ENCODE data around the gene STAG1.

DNA sequence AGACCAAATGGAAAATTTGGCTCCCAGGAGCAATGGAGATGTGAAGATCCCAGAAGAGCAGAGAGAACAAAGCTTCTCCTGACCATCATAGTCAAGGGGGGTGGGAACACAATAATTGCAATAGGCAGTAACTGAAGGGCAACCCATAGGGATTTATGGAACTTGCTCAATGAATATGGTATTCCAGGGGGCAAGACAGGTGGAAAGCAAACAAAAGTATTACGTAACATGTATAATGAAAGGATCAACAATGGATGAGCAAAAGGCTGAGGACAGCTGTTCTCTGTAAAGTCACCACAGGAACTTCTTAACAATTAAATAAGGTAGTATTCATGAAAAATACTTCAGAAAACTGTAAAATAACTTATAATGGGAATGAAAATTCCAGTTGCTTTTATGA lies 275.9 kb downstream of the STAG1 start:
- TF ChIP-seq, protein P1, sequence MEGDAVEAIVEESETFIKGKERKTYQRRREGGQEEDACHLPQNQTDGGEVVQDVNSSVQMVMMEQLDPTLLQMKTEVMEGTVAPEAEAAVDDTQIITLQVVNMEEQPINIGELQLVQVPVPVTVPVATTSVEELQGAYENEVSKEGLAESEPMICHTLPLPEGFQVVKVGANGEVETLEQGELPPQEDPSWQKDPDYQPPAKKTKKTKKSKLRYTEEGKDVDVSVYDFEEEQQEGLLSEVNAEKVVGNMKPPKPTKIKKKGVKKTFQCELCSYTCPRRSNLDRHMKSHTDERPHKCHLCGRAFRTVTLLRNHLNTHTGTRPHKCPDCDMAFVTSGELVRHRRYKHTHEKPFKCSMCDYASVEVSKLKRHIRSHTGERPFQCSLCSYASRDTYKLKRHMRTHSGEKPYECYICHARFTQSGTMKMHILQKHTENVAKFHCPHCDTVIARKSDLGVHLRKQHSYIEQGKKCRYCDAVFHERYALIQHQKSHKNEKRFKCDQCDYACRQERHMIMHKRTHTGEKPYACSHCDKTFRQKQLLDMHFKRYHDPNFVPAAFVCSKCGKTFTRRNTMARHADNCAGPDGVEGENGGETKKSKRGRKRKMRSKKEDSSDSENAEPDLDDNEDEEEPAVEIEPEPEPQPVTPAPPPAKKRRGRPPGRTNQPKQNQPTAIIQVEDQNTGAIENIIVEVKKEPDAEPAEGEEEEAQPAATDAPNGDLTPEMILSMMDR (IDR thresholded peaks at IDR 0.05; ENCODE audit: insufficient read depth, low read length): no peak
- TF ChIP-seq POLR2AphosphoS5 (IDR thresholded peaks at IDR 0.05; ENCODE audit: low read depth) (no peak), GABPA (IDR thresholded peaks at IDR 0.05; ENCODE audit: low read depth) (no peak)
- TF ChIP-seq, protein P2, sequence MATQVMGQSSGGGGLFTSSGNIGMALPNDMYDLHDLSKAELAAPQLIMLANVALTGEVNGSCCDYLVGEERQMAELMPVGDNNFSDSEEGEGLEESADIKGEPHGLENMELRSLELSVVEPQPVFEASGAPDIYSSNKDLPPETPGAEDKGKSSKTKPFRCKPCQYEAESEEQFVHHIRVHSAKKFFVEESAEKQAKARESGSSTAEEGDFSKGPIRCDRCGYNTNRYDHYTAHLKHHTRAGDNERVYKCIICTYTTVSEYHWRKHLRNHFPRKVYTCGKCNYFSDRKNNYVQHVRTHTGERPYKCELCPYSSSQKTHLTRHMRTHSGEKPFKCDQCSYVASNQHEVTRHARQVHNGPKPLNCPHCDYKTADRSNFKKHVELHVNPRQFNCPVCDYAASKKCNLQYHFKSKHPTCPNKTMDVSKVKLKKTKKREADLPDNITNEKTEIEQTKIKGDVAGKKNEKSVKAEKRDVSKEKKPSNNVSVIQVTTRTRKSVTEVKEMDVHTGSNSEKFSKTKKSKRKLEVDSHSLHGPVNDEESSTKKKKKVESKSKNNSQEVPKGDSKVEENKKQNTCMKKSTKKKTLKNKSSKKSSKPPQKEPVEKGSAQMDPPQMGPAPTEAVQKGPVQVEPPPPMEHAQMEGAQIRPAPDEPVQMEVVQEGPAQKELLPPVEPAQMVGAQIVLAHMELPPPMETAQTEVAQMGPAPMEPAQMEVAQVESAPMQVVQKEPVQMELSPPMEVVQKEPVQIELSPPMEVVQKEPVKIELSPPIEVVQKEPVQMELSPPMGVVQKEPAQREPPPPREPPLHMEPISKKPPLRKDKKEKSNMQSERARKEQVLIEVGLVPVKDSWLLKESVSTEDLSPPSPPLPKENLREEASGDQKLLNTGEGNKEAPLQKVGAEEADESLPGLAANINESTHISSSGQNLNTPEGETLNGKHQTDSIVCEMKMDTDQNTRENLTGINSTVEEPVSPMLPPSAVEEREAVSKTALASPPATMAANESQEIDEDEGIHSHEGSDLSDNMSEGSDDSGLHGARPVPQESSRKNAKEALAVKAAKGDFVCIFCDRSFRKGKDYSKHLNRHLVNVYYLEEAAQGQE (IDR thresholded peaks at IDR 0.05; ENCODE audit: insufficient replicate concordance, low read depth): no peak
